HepG2 (cell line): ENCODE measurements around the gene AHSG. TPM values are rescaled to one million over a fixed set of nuclear protein-coding genes. Genes with fewer than 3 reads are reported as not detected.

Source experiments
- ATAC-seq: fragments of 200-7000 bp; cut with Tn5 transposase; 3 replicates; pipeline ENCODE4 v1.9.1; 2020; ENCODE audit warnings: mild to moderate bottlenecking, moderate library complexity
- BruUV-seq: library from RNA; stranded (reverse); fragments of 400-500 nt; replicated peaks from 2 replicates; lab custom pipeline; 2021; lab: Mats Ljungman, UMichigan
- CTCF ChIA-PET: fragments of 300-600 bp; formaldehyde crosslinking; extraction: SDS; loops from one replicate; lab custom pipeline; 2021; ENCODE audit warnings: low total read pairs, inconsistent platforms, low intra/inter-chr PET ratio; lab: Yijun Ruan, JAX
- POLR2A ChIA-PET: fragments of 350-600 bp; sonication (Branson Sonifier 250); formaldehyde crosslinking; loops from one replicate; lab custom pipeline; 2020; ENCODE audit warnings: antibody characterized with exemption, inconsistent platforms; lab: Yijun Ruan, JAX
- DNase-seq: peaks from one replicate; pipeline ENCODE4 v3.0.0-alpha.2; 2015; ENCODE audit warnings: low spot score
- FAIRE-seq: peaks from 3 replicates; lab custom pipeline; 2011; peaks lifted over from hg19 to GRCh38; lab: Jason Lieb, UNC
- H2AFZ ChIP-seq: one replicate; pipeline ENCODE4 v1.6.1; 2011; ENCODE audit warnings: low read length, inconsistent platforms
- H3K27ac ChIP-seq: fragments of 300-600 bp; 3 replicates; pipeline ENCODE4 v1.8.0; 2011; ENCODE audit warnings: mixed run types, mild to moderate bottlenecking, mixed read lengths, low read length, inconsistent platforms; ENCODE audit not compliant: insufficient read depth; ENCODE audit errors: extremely low read length
- H3K27me3 ChIP-seq, 2 experiments: fragments of 200-600 bp in 1 of 2; 2 replicates in 1 of 2; 3 replicates in 1 of 2; pipeline versions ENCODE4 v1.6.0 to v1.8.0; 2011; ENCODE audit warnings: low read length in 2 of 2, mild to moderate bottlenecking in 2 of 2, moderate library complexity in 2 of 2, inconsistent platforms in 1 of 2; ENCODE audit not compliant: insufficient read depth in 2 of 2, control insufficient read depth in 1 of 2
- H3K36me3 ChIP-seq, 2 experiments: fragments of 200-600 bp in 1 of 2; replicated peaks in 1 of 2; 2 replicates in 1 of 2; 3 replicates in 1 of 2; pipeline versions ENCODE4 v1.5.1 to v1.8.0; 2011; ENCODE audit warnings: low read length in 2 of 2, inconsistent platforms in 1 of 2; ENCODE audit not compliant: insufficient read depth in 2 of 2, control insufficient read depth in 1 of 2
- H3K4me1 ChIP-seq: 2 replicates; pipeline ENCODE4 v1.5.1; 2012; ENCODE audit warnings: low read length, inconsistent platforms; ENCODE audit not compliant: insufficient read depth
- H3K4me2 ChIP-seq: 2 replicates; pipeline ENCODE4 v1.6.0; 2011; ENCODE audit warnings: low read depth, low read length, inconsistent platforms
- H3K4me3 ChIP-seq, 3 experiments: fragments of 200-600 bp in 1 of 3; sonication (generic), shearing (Covaris generic) in 1 of 3; replicated peaks in 1 of 3; 2 replicates each; pipeline ENCODE4 v1.5.1; 2011 to 2016; ENCODE audit warnings: low read length in 3 of 3, inconsistent platforms in 2 of 3, low read depth in 2 of 3, mild to moderate bottlenecking in 2 of 3, control low read depth in 1 of 3, mixed read lengths in 1 of 3; ENCODE audit not compliant: insufficient read depth in 1 of 3
- H3K79me2 ChIP-seq: one replicate; pipeline ENCODE4 v1.6.1; 2011; ENCODE audit warnings: low read length, inconsistent platforms; ENCODE audit not compliant: insufficient read depth
- H3K9ac ChIP-seq: 2 replicates; pipeline ENCODE4 v1.6.0; 2011; ENCODE audit warnings: mild to moderate bottlenecking, low read depth, low read length, inconsistent platforms; ENCODE audit not compliant: insufficient read depth
- H3K9me3 ChIP-seq: 2 replicates; pipeline ENCODE4 v1.5.1; 2012; ENCODE audit warnings: mild to moderate bottlenecking, low read length
- H4K20me1 ChIP-seq: 2 replicates; pipeline ENCODE4 v1.6.0; 2011; ENCODE audit warnings: inconsistent platforms, mild to moderate bottlenecking, low read length, moderate library complexity; ENCODE audit not compliant: insufficient read depth
- HNF4A ChIP-seq: sonication (generic); formaldehyde crosslinking; IDR thresholded peaks from 2 replicates; pipeline ENCODE4 v1.4.0; 2020; ENCODE audit warnings: missing genetic modification reagents
- HNRNPLL ChIP-seq: fragments of 200-400 bp; formaldehyde crosslinking; IDR thresholded peaks from 2 replicates; pipeline ENCODE4 v1.6.1; 2017; ENCODE audit warnings: mild to moderate bottlenecking, low read depth, low read length; ENCODE audit not compliant: poor library complexity, severe bottlenecking
- NR2F2 ChIP-seq: IDR thresholded peaks from 2 replicates; pipeline ENCODE4 v1.6.1; 2012; ENCODE audit warnings: low read depth, inconsistent platforms, borderline replicate concordance
- NR2F6 ChIP-seq, 2 experiments: IDR thresholded peaks; 2 replicates each; pipeline ENCODE4 v1.6.1; 2016; ENCODE audit warnings: antibody characterized with exemption in 1 of 2, mild to moderate bottlenecking in 1 of 2
- RFXANK ChIP-seq: IDR thresholded peaks from 2 replicates; pipeline ENCODE4 v1.6.1; 2016
- SALL2 ChIP-seq: sonication (generic); formaldehyde crosslinking; IDR thresholded peaks from 2 replicates; pipeline ENCODE4 v1.8.1; 2023; ENCODE audit warnings: mild to moderate bottlenecking, missing genetic modification reagents, inconsistent platforms
- SOX13 ChIP-seq, 3 experiments: fragments of 450-650 bp in 1 of 3; sonication (generic) in 1 of 3; formaldehyde crosslinking in 1 of 3; IDR thresholded peaks in 2 of 3; conservative IDR thresholded peaks in 1 of 3; 2 replicates each; pipeline versions ENCODE4 v1.5.0 to v1.6.1; 2016 to 2020; ENCODE audit warnings: antibody characterized with exemption in 1 of 3, mild to moderate bottlenecking in 1 of 3, missing compliant biosample characterization in 1 of 3, missing genetic modification reagents in 1 of 3, moderate library complexity in 1 of 3
- SP5 ChIP-seq: IDR thresholded peaks from 2 replicates; pipeline ENCODE4 v1.6.1; 2016; ENCODE audit warnings: low read depth, borderline replicate concordance
- ZNF121 ChIP-seq: sonication (generic); formaldehyde crosslinking; IDR thresholded peaks from 2 replicates; pipeline ENCODE4 v1.5.0; 2020; ENCODE audit warnings: mild to moderate bottlenecking, missing genetic modification reagents
- ZNF333 ChIP-seq: sonication (generic); formaldehyde crosslinking; IDR thresholded peaks from 2 replicates; pipeline ENCODE4 v1.4.0; 2020; ENCODE audit warnings: mild to moderate bottlenecking, missing genetic modification reagents, borderline replicate concordance
- ZNF670 ChIP-seq: sonication (generic); formaldehyde crosslinking; IDR thresholded peaks from 2 replicates; pipeline ENCODE4 v1.8.0; 2022; ENCODE audit warnings: mild to moderate bottlenecking, missing genetic modification reagents, borderline replicate concordance
- ZNF816 ChIP-seq: sonication (generic); formaldehyde crosslinking; IDR thresholded peaks from 2 replicates; pipeline ENCODE4 v1.8.0; 2022; ENCODE audit warnings: missing genetic modification reagents, mild to moderate bottlenecking, borderline replicate concordance
- WGBS: methylation state at CpG from one replicate; pipeline ENCODE4 v1.1.6; 2017; ENCODE audit warnings: low lambda C conversion rate; 5-methylcytosine and 5-hydroxymethylcytosine counted together
- in situ Hi-C: cut with HindIII; loops from 2 replicates; pipeline ENCODE4 v1.10.0; 2017; ENCODE audit warnings: low pct_unique_long_range_greater_than_20kb; ENCODE audit not compliant: extremely low pct_ligation_motif_present
- intact Hi-C: fragments of 100-400 bp; cut with micrococcal nuclease; formaldehyde crosslinking; loops from one replicate; pipeline ENCODE4 v1.10.0; 2022; ENCODE audit not compliant: unreplicated experiment
- polyA plus RNA-seq, 8 experiments: library from polyadenylated mRNA; depleted of rRNA in 3 of 8; stranded (reverse) in 7 of 8; unstranded in 1 of 8; fragments of >200 nt; fragmentation: Illumina TruSeq in 4 of 8; extraction: Trizol in 4 of 8; gene quantifications; 2 replicates each; pipeline versions ENCODE4 v1.2.1 to v1.2.3, GENCODE V29; 2011 to 2016; ENCODE audit warnings: low read depth in 4 of 8, missing spikeins in 1 of 8, mixed read lengths in 1 of 8; ENCODE audit not compliant: insufficient read depth in 1 of 8
- total RNA-seq, 5 experiments: library from RNA; depleted of rRNA; stranded (reverse); fragments of >200 nt; fragmentation: Illumina TruSeq; extraction: Trizol; gene quantifications; 2 replicates each; pipeline ENCODE4 v1.2.3, GENCODE V29; 2016; ENCODE audit warnings: low read depth in 1 of 5
- TF ChIP-seq, protein P1 (sequence below): sonication (generic); formaldehyde crosslinking; IDR thresholded peaks from 2 replicates; pipeline ENCODE4 v1.8.0; 2022; ENCODE audit warnings: missing genetic modification reagents, mild to moderate bottlenecking, inconsistent platforms, borderline replicate concordance
- TF ChIP-seq, protein P2 (sequence below): IDR thresholded peaks from 2 replicates; pipeline ENCODE4 v1.6.1; 2012; ENCODE audit warnings: low read depth, low read length, improper control_type of control experiment

The AHSG gene
- total and polyA plus RNA-seq, 2 of the 13 experiments (the other 11 are each of a cell fraction or from before 2014, with no cell fraction given): 2,043 to 19,152 TPM

DNA sequence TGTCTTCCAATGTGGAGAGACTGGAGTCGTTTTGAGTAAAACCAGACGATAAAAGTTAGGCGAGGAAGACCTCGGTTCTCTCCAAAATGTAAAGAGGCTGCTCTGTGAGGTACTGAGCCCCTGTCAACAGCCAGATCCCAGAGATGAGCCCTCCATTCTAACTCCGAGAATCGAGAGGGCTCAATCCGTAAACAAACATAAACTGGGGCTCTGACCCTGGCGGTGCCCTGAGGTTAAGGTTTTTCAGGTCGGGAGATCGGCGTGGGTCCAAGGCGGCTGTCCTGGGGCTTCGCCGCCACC is 46.1 kb upstream of the AHSG start:
- Histone ChIP-seq H3K36me3 (peaks cover 0 to 11% of the 10 kb centered on the region in 2 experiments; a peak in 2 of 5 replicates), H3K27me3 (no peaks in the 10 kb centered on the region; a peak in 1 of 5 replicates), H2AFZ (peak overlapping the region; percentile 51), H3K9me3 (no peaks in the 10 kb centered on the region), H3K4me3 (peak overlapping the region; percentile 67 to 88 (median 81)), H3K79me2 (peaks cover 38% of the 10 kb centered on the region), H3K27ac (peak overlapping the region; percentile 83), H4K20me1 (no peaks in the 10 kb centered on the region), H3K9ac (peak overlapping the region; percentile 88), H3K4me1 (peaks cover 40% of the 10 kb centered on the region), H3K4me2 (peak overlapping the region; percentile 65)
- DNase-seq (no peak), ATAC-seq (peak; percentile 10), FAIRE-seq (no peak)
- TSS peak; percentile 31 for BruUV-seq
- intact Hi-C loops (no loop called here), in situ Hi-C loops (no loop called here)
- 0 out of 2 replicates have a peak, but pooled peaks have one; percentile 5 for TF ChIP-seq ZNF121 (CRISPR knock-in tag)
- TF ChIP-seq, protein P1, sequence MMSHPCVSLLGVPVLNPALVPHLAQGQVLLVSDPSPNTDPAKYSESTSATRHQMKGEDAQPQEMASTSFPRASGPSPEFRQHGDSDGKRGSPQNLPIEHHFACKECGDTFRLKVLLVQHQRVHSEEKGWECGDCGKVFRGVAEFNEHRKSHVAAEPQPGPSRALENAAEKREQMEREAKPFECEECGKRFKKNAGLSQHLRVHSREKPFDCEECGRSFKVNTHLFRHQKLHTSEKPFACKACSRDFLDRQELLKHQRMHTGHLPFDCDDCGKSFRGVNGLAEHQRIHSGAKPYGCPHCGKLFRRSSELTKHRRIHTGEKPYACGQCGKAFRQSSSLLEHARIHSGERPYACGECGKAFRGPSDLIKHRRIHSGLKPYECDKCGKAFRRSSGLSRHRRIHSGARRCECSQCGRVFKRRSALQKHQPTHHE: no peak
- TF ChIP-seq RFXANK (CRISPR knock-in tag): no peak
- no peak for TF ChIP-seq ZNF670 (CRISPR knock-in tag)
- no peak for TF ChIP-seq ZNF333 (CRISPR knock-in tag)
- 0 out of 2 replicates have a peak, but pooled peaks have one; percentile 11 for TF ChIP-seq NR2F2
- no peak for TF ChIP-seq SALL2 (CRISPR knock-in tag)
- no peak for TF ChIP-seq SOX13 (IDR thresholded peaks at IDR 0.05)
- TF ChIP-seq SOX13 (CRISPR knock-in tag; conservative IDR thresholded peaks at IDR 0.05 in 1 of 2, IDR thresholded peaks at IDR 0.05 in 1 of 2): no peak
- no peak for TF ChIP-seq HNRNPLL
- TF ChIP-seq NR2F6 (IDR thresholded peaks at IDR 0.05): peak; percentile 12; the same call in 1 of the 2 replicates
- TF ChIP-seq NR2F6 (CRISPR knock-in tag; IDR thresholded peaks at IDR 0.05): no peak
- 0 out of 2 replicates have a peak, but pooled peaks have one; percentile 8 for TF ChIP-seq ZNF816 (CRISPR knock-in tag)
- TF ChIP-seq SP5: no peak
- peak; percentile 6; the same call in 1 of the 2 replicates for TF ChIP-seq HNF4A (CRISPR knock-in tag)
- TF ChIP-seq, protein P2, sequence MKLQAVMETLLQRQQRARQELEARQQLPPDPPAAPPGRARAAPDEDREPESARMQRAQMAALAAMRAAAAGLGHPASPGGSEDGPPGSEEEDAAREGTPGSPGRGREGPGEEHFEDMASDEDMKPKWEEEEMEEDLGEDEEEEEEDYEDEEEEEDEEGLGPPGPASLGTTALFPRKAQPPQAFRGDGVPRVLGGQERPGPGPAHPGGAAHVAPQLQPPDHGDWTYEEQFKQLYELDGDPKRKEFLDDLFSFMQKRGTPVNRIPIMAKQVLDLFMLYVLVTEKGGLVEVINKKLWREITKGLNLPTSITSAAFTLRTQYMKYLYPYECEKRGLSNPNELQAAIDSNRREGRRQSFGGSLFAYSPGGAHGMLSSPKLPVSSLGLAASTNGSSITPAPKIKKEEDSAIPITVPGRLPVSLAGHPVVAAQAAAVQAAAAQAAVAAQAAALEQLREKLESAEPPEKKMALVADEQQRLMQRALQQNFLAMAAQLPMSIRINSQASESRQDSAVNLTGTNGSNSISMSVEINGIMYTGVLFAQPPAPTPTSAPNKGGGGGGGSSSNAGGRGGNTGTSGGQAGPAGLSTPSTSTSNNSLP: no peak
- ChIA-PET POLR2A (interaction anchor here (1.8 to 6.5 kb wide), 6 partner anchors 12 to 47 kb away, joined by 5 to 111 read pairs (median 16); partner anchors contain the start of gene AHSG), CTCF (no interaction called here)
- 3% methylated on average over 4 of the region's 14 CpGs for WGBS
